GM19328 (cell line): Measurements from ENCODE around the gene MOB1B.
A peak's percentile ranks its signal among the peaks of the same experiment; 100 is the strongest.
"Not testable (repeated sequence)": the region's sequence is repeated elsewhere in the genome, so short reads cannot be mapped to it uniquely, and the experiment has no call there.

ENCODE experiments used
- ATAC-seq: cut with Tn5 transposase; IDR thresholded peaks from one replicate; pipeline ENCODE4 v1.9.1; 2021; ENCODE audit warnings: mild to moderate bottlenecking, moderate library complexity; ENCODE audit not compliant: unreplicated experiment

Gene MOB1B

GRCh38 chr4:70901984-70902576 lies at the start of gene MOB1B:
MOB1B (plus strand) TSS chr4:70902369; CDS start chr4:70902537, 168 bp downstream.
- ATAC-seq: peak; percentile 87

GRCh38 chr4:70855464-70855863 lies 46.7 kb upstream of the MOB1B start:
- no peak for ATAC-seq

GRCh38 chr4:70858454-70858853 lies 43.7 kb upstream of the MOB1B start:
- no peak for ATAC-seq

GRCh38 chr4:70859066-70859465 lies 43.1 kb upstream of the MOB1B start:
- ATAC-seq: no peak

- ATAC-seq: no peak
These were observed 38.9 kb upstream of the MOB1B start for GRCh38 chr4:70863099-70863790.

GRCh38 chr4:70868778-70869177 lies 33.4 kb upstream of the MOB1B start:
- no peak for ATAC-seq

GRCh38 chr4:70873216-70873615 lies 29.0 kb upstream of the MOB1B start:
- ATAC-seq: no peak

- ATAC-seq: peak; percentile 66
These were observed 27.7 kb upstream of the MOB1B start for GRCh38 chr4:70874268-70875156.

- ATAC-seq: no peak
These were observed 24.6 kb upstream of the MOB1B start for GRCh38 chr4:70877556-70877955.

GRCh38 chr4:70880739-70881138 lies 21.4 kb upstream of the MOB1B start:
- no peak for ATAC-seq

- ATAC-seq: no peak
These were observed 17.0 kb upstream of the MOB1B start for GRCh38 chr4:70885174-70885573.

- ATAC-seq: no peak
These were observed 9.9 kb upstream of the MOB1B start for GRCh38 chr4:70892086-70892769.

GRCh38 chr4:70893790-70894189 lies 8.4 kb upstream of the MOB1B start:
- ATAC-seq: no peak

- no peak for ATAC-seq
These were observed 6.8 kb upstream of the MOB1B start for GRCh38 chr4:70895405-70895804.

- no peak for ATAC-seq
These were observed 6.2 kb upstream of the MOB1B start for GRCh38 chr4:70895811-70896491.

GRCh38 chr4:70898581-70898980 lies 3.6 kb upstream of the MOB1B start:
- not testable (repeated sequence) for ATAC-seq

GRCh38 chr4:70901607-70901983 lies 574 bp upstream of the MOB1B start:
- no peak for ATAC-seq

GRCh38 chr4:70902577-70903290 lies 565 bp downstream of the MOB1B start:
- ATAC-seq: peak; percentile 40

- no peak for ATAC-seq
These were observed 1.1 kb downstream of the MOB1B start for GRCh38 chr4:70903291-70903603.

- no peak for ATAC-seq
These were observed 6.9 kb downstream of the MOB1B start for GRCh38 chr4:70908993-70909556.
